ENCODE results near the gene BTN3A1. TPM values are rescaled to one million over a fixed set of nuclear protein-coding genes. Genes with fewer than 3 reads are reported as not detected.
"Not testable (repeated sequence)": the region's sequence is repeated elsewhere in the genome, so short reads cannot be mapped to it uniquely, and the experiment has no call there.

Gene BTN3A1
- total RNA-seq = 100 to 1,000 TPM; 100 to 103 TPM

- peaks cover 47% of the 10 kb centered on the region for H3K4me1 Mint-ChIP-seq
- H3K36me3 Mint-ChIP-seq (ENCODE audit: low read depth) = peaks cover 33% of the 10 kb centered on the region
- peak; percentile 63 for DNase-seq
- H3K4me3 Mint-ChIP-seq = peak within 1 kb of the TSS; percentile 99
- ChIA-PET POLR2A (no interaction called here), CTCF (no interaction called here)
- H3K9me3 Mint-ChIP-seq = no peaks in the 10 kb centered on the region
- H3K27me3 Mint-ChIP-seq = no peaks in the 10 kb centered on the region
- peak within 1 kb of the TSS; percentile 86 for H3K27ac Mint-ChIP-seq
Measured at GRCh38 chr6:26401987-26402658, at the start of gene BTN3A1. Gene BTN3A1 (plus strand): TSS chr6:26402275. CDS start chr6:26405564, 3,289 bp downstream.

GRCh38 chr6:26352315-26352714 is 49.8 kb upstream of the BTN3A1 start:
- no peaks in the 10 kb centered on the region for H3K9me3 Mint-ChIP-seq
- CTCF ChIA-PET = no interaction called here
- DNase-seq = no peak
- POLR2A ChIA-PET = interaction anchor here (1.1 kb wide), 1 partner anchor 10 kb away, joined by 3 read pairs; no protein-coding TSS in a partner anchor
- peaks cover 2% of the 10 kb centered on the region for H3K27me3 Mint-ChIP-seq
- no peak overlapping the region for H3K4me3 Mint-ChIP-seq
- no peaks in the 10 kb centered on the region for H3K36me3 Mint-ChIP-seq (ENCODE audit: low read depth)
- peaks cover 4% of the 10 kb centered on the region for H3K4me1 Mint-ChIP-seq
- no peak overlapping the region for H3K27ac Mint-ChIP-seq

GRCh38 chr6:26354162-26354561 is 47.9 kb upstream of the BTN3A1 start:
- DNase-seq = no peak
- Mint-ChIP-seq H3K36me3 (ENCODE audit: low read depth) (no peaks in the 10 kb centered on the region), H3K4me1 (peaks cover 15% of the 10 kb centered on the region), H3K4me3 (no peak overlapping the region), H3K9me3 (no peaks in the 10 kb centered on the region), H3K27ac (no peak overlapping the region), H3K27me3 (peaks cover 2% of the 10 kb centered on the region)
- ChIA-PET CTCF (no interaction called here), POLR2A (interaction anchor here (0.5 to 0.9 kb wide), 2 partner anchors 17 to 166 kb away, joined by 3 read pairs; no protein-coding TSS in a partner anchor)

GRCh38 chr6:26355366-26355765 is 46.7 kb upstream of the BTN3A1 start:
- no peaks in the 10 kb centered on the region for H3K36me3 Mint-ChIP-seq (ENCODE audit: low read depth)
- ChIA-PET CTCF (no interaction called here), POLR2A (interaction anchor here (1.0 kb wide), 1 partner anchor 16 kb away, joined by 3 read pairs; no protein-coding TSS in a partner anchor)
- H3K9me3 Mint-ChIP-seq = no peaks in the 10 kb centered on the region
- H3K4me1 Mint-ChIP-seq = peaks cover 19% of the 10 kb centered on the region
- H3K27ac Mint-ChIP-seq = no peak overlapping the region
- no peak overlapping the region for H3K4me3 Mint-ChIP-seq
- H3K27me3 Mint-ChIP-seq = peaks cover 2% of the 10 kb centered on the region
- no peak for DNase-seq

- H3K27me3 Mint-ChIP-seq; H3K36me3 Mint-ChIP-seq (ENCODE audit: low read depth); H3K27ac Mint-ChIP-seq; H3K4me3 Mint-ChIP-seq; DNase-seq; H3K9me3 Mint-ChIP-seq: not testable (repeated sequence)
- CTCF ChIA-PET = interaction anchor here (0.9 to 2.3 kb wide), 2 partner anchors 15 to 16 kb away, joined by 5 to 7 read pairs; no protein-coding TSS in a partner anchor
- POLR2A ChIA-PET = interaction anchor here (1.5 kb wide), 1 partner anchor 180 kb away, joined by 4 read pairs; no protein-coding TSS in a partner anchor
- H3K4me1 Mint-ChIP-seq = peaks cover 35% of the 10 kb centered on the region
Measured at GRCh38 chr6:26357543-26357942, 44.5 kb upstream of the BTN3A1 start.

- H3K9me3 Mint-ChIP-seq = no peaks in the 10 kb centered on the region
- ChIA-PET POLR2A (interaction anchor here (1.5 kb wide), 1 partner anchor 179 kb away, joined by 4 read pairs; no protein-coding TSS in a partner anchor), CTCF (interaction anchor here (0.6 to 2.3 kb wide), 6 partner anchors 8 to 237 kb away, joined by 3 to 7 read pairs (median 3); no protein-coding TSS in a partner anchor)
- no peak for DNase-seq
- peaks cover 42% of the 10 kb centered on the region for H3K4me1 Mint-ChIP-seq
- no peak overlapping the region for H3K27ac Mint-ChIP-seq
- H3K4me3 Mint-ChIP-seq = no peak overlapping the region
- no peaks in the 10 kb centered on the region for H3K36me3 Mint-ChIP-seq (ENCODE audit: low read depth)
- no peaks in the 10 kb centered on the region for H3K27me3 Mint-ChIP-seq
Measured at GRCh38 chr6:26358511-26358981, 43.5 kb upstream of the BTN3A1 start.

- no peaks in the 10 kb centered on the region for H3K36me3 Mint-ChIP-seq (ENCODE audit: low read depth)
- ChIA-PET CTCF (no interaction called here), POLR2A (no interaction called here)
- H3K27ac Mint-ChIP-seq = no peak overlapping the region
- H3K4me1 Mint-ChIP-seq = peaks cover 47% of the 10 kb centered on the region
- no peaks in the 10 kb centered on the region for H3K27me3 Mint-ChIP-seq
- H3K4me3 Mint-ChIP-seq = no peak overlapping the region
- H3K9me3 Mint-ChIP-seq = no peaks in the 10 kb centered on the region
- no peak for DNase-seq
Measured at GRCh38 chr6:26359765-26360164, 42.3 kb upstream of the BTN3A1 start.

- Mint-ChIP-seq H3K4me1 (peaks cover 47% of the 10 kb centered on the region), H3K27ac (peak overlapping the region; percentile 69), H3K4me3 (no peak overlapping the region), H3K9me3 (no peaks in the 10 kb centered on the region), H3K36me3 (ENCODE audit: low read depth) (no peaks in the 10 kb centered on the region), H3K27me3 (no peaks in the 10 kb centered on the region)
- POLR2A ChIA-PET = no interaction called here
- CTCF ChIA-PET = interaction anchor here (1.1 kb wide), 1 partner anchor 19 kb away, joined by 3 read pairs; no protein-coding TSS in a partner anchor
- no peak for DNase-seq
Measured at GRCh38 chr6:26360451-26361416, 41.3 kb upstream of the BTN3A1 start.

GRCh38 chr6:26361544-26361943 is 40.5 kb upstream of the BTN3A1 start:
- Mint-ChIP-seq H3K27ac (peak overlapping the region; percentile 69), H3K4me1 (peaks cover 48% of the 10 kb centered on the region), H3K27me3 (no peaks in the 10 kb centered on the region), H3K36me3 (ENCODE audit: low read depth) (peaks cover 2% of the 10 kb centered on the region), H3K9me3 (no peaks in the 10 kb centered on the region), H3K4me3 (no peak overlapping the region)
- no peak for DNase-seq
- POLR2A ChIA-PET = interaction anchor here (3.0 kb wide), 1 partner anchor 112 kb away, joined by 15 read pairs; no protein-coding TSS in a partner anchor
- CTCF ChIA-PET = interaction anchor here (1.1 kb wide), 1 partner anchor 20 kb away, joined by 3 read pairs; no protein-coding TSS in a partner anchor

GRCh38 chr6:26362093-26362835 is 39.8 kb upstream of the BTN3A1 start:
- Mint-ChIP-seq H3K27me3 (no peaks in the 10 kb centered on the region), H3K27ac (no peak overlapping the region), H3K4me1 (peaks cover 53% of the 10 kb centered on the region), H3K9me3 (no peaks in the 10 kb centered on the region), H3K4me3 (no peak overlapping the region), H3K36me3 (ENCODE audit: low read depth) (peaks cover 5% of the 10 kb centered on the region)
- CTCF ChIA-PET = interaction anchor here (0.9 to 1.1 kb wide), 2 partner anchors 21 kb away, joined by 3 to 4 read pairs; no protein-coding TSS in a partner anchor
- POLR2A ChIA-PET = interaction anchor here (0.8 to 3.0 kb wide), 5 partner anchors 10 to 769 kb away, joined by 3 to 15 read pairs (median 3); a partner anchor contains a TSS
- DNase-seq = no peak

- ChIA-PET CTCF (interaction anchor here (0.9 kb wide), 1 partner anchor 21 kb away, joined by 4 read pairs; no protein-coding TSS in a partner anchor), POLR2A (interaction anchor here (0.8 to 3.0 kb wide), 6 partner anchors 11 to 769 kb away, joined by 3 to 15 read pairs (median 4); partner anchors contain the start of gene HMGN4)
- Mint-ChIP-seq H3K36me3 (ENCODE audit: low read depth) (peaks cover 9% of the 10 kb centered on the region), H3K4me1 (peaks cover 58% of the 10 kb centered on the region), H3K27ac (no peak overlapping the region), H3K9me3 (no peaks in the 10 kb centered on the region), H3K27me3 (no peaks in the 10 kb centered on the region), H3K4me3 (no peak overlapping the region)
- DNase-seq = no peak
Measured at GRCh38 chr6:26362836-26363220, 39.2 kb upstream of the BTN3A1 start.

Measured in activated CD4-positive, alpha-beta memory T cell treated with anti-CD3 and anti-CD28 coated beads, Interleukin-2, amount 10 ng/mL, durations not matched to agents 7 days and 5 days (primary cell).